Measurements from ENCODE around the gene MERTK. TPM values are rescaled to one million over a fixed set of nuclear protein-coding genes. Genes with fewer than 3 reads are reported as not detected.

Gene MERTK
- total and polyA plus RNA-seq, 2 of the 13 experiments (the other 11 are each of a cell fraction or from before 2014, with no cell fraction given), result 37.3 to 44.7 TPM

GRCh38 chr2:112027767-112028166 is 129.4 kb downstream of the MERTK start:
- BruUV-seq (replicated peaks), result no TSS peak
- ChIA-PET POLR2A (interaction anchor here (2.0 kb wide), 1 partner anchor 130 kb away, joined by 4 read pairs; no protein-coding TSS in a partner anchor), CTCF (ENCODE audit: low intra/inter-chr PET ratio, low total read pairs) (no interaction called here)
- Histone ChIP-seq H3K79me2 (ENCODE audit: insufficient read depth, low read length) (no peaks in the 10 kb centered on the region), H2AFZ (ENCODE audit: low read length) (no peak overlapping the region), H3K36me3 (replicated peaks in 1 of 2; ENCODE audit: control insufficient read depth in 1 of 2, insufficient read depth in 2 of 2, low read length in 2 of 2) (peaks cover 15 to 29% of the 10 kb centered on the region in 2 experiments), H4K20me1 (ENCODE audit: insufficient read depth, low read length) (no peaks in the 10 kb centered on the region), H3K4me3 (replicated peaks in 1 of 3; ENCODE audit: insufficient read depth in 1 of 3, low read depth in 2 of 3, low read length in 3 of 3) (no peak overlapping the region), H3K27ac (ENCODE audit: extremely low read length, insufficient read depth, low read length) (no peak overlapping the region), H3K4me2 (ENCODE audit: low read depth, low read length) (no peak overlapping the region), H3K27me3 (ENCODE audit: control insufficient read depth in 1 of 2, insufficient read depth in 2 of 2, low read length in 2 of 2) (no peaks in the 10 kb centered on the region), H3K4me1 (ENCODE audit: insufficient read depth, low read length) (peaks cover 14% of the 10 kb centered on the region), H3K9me3 (ENCODE audit: low read length) (no peaks in the 10 kb centered on the region), H3K9ac (ENCODE audit: insufficient read depth, low read depth, low read length) (no peak overlapping the region)
- intact Hi-C loops (cut with micrococcal nuclease; ENCODE audit: unreplicated experiment) (no loop called here), in situ Hi-C loops (cut with HindIII; ENCODE audit: extremely low pct_ligation_motif_present, low pct_unique_long_range_greater_than_20kb) (no loop called here)
- WGBS (ENCODE audit: low lambda C conversion rate), result 98% methylated on average over 3 of the region's 3 CpGs
- FAIRE-seq, result no peak
- no peak for ATAC-seq
- TF ChIP-seq PHF20 (CRISPR knock-in tag; IDR thresholded peaks at IDR 0.05) (no peak), ZBTB40 (IDR thresholded peaks at IDR 0.05) (peak; percentile 24; the same call in 1 of the 2 replicates), ZBTB40 (CRISPR knock-in tag; IDR thresholded peaks at IDR 0.05) (peak; percentile 75)
- no peak for DNase-seq (ENCODE audit: low spot score)
